GM23338 (cell line): ENCODE results near the gene HOXA11. TPM values are rescaled to one million over a fixed set of nuclear protein-coding genes. Genes with fewer than 3 reads are reported as not detected.

Experiments used
- ATAC-seq: fragments of 200-7000 bp; cut with Tn5 transposase; 3 replicates; pipeline ENCODE4 v1.9.1; 2020
- DNase-seq: peaks from one replicate; pipeline ENCODE4 v3.0.0-alpha.2; 2015; ENCODE audit warnings: low spot score
- H2AFZ ChIP-seq: fragments of 200-600 bp; sonication (generic); 2 replicates; pipeline ENCODE4 v1.8.0; 2016; ENCODE audit warnings: antibody characterized with exemption, mild to moderate bottlenecking, moderate library complexity
- H3F3A ChIP-seq: fragments of 200-600 bp; sonication (generic); replicated peaks from 2 replicates; pipeline ENCODE4 v1.8.0; 2017; ENCODE audit warnings: antibody characterized with exemption, mixed run types, low read depth
- H3K27ac ChIP-seq: fragments of 200-600 bp; sonication (generic); 2 replicates; pipeline ENCODE4 v1.6.1; 2016; ENCODE audit warnings: low read depth
- H3K27me3 ChIP-seq: fragments of 200-600 bp; sonication (generic); 2 replicates; pipeline ENCODE4 v1.8.0; 2016; ENCODE audit warnings: mild to moderate bottlenecking, mixed run types, moderate library complexity; ENCODE audit not compliant: insufficient read depth
- H3K36me3 ChIP-seq: fragments of 200-600 bp; sonication (generic); 2 replicates; pipeline ENCODE4 v1.8.0; 2016; ENCODE audit warnings: mild to moderate bottlenecking; ENCODE audit not compliant: insufficient read depth
- H3K4me1 ChIP-seq: fragments of 200-600 bp; sonication (generic); 2 replicates; pipeline ENCODE4 v1.8.0; 2016; ENCODE audit warnings: mild to moderate bottlenecking, moderate library complexity; ENCODE audit not compliant: insufficient read depth
- H3K4me2 ChIP-seq: fragments of 200-600 bp; sonication (generic); 2 replicates; pipeline ENCODE4 v1.7.1; 2017; ENCODE audit warnings: mixed run types
- H3K4me3 ChIP-seq: fragments of 200-600 bp; sonication (generic); 2 replicates; pipeline ENCODE4 v1.6.1; 2016; ENCODE audit warnings: mixed run types
- H3K79me2 ChIP-seq: fragments of 200-600 bp; sonication (generic); replicated peaks from 2 replicates; pipeline ENCODE4 v1.8.0; 2017; ENCODE audit warnings: mild to moderate bottlenecking; ENCODE audit not compliant: insufficient read depth
- H3K9me2 ChIP-seq: fragments of 200-600 bp; sonication (generic); 2 replicates; pipeline ENCODE4 v1.8.0; 2017; ENCODE audit not compliant: insufficient read depth
- H4K20me1 ChIP-seq: fragments of 200-600 bp; sonication (generic); replicated peaks from 2 replicates; pipeline ENCODE4 v1.8.0; 2017; ENCODE audit warnings: mild to moderate bottlenecking; ENCODE audit not compliant: insufficient read depth
- H3K27ac Mint-ChIP-seq: 2 replicates; pipeline ENCODE4 v1.8.0; 2020; ENCODE audit warnings: inconsistent platforms, mild to moderate bottlenecking, moderate library complexity, mixed read lengths
- H3K27me3 Mint-ChIP-seq: 3 replicates; pipeline ENCODE4 v1.8.0; 2022; ENCODE audit warnings: low read depth, mild to moderate bottlenecking, moderate library complexity, mixed read lengths, inconsistent platforms; ENCODE audit not compliant: insufficient read depth, poor library complexity
- H3K36me3 Mint-ChIP-seq: 3 replicates; pipeline ENCODE4 v1.8.0; 2021; ENCODE audit warnings: low read depth, mild to moderate bottlenecking, inconsistent platforms, moderate library complexity, mixed read lengths
- H3K4me1 Mint-ChIP-seq: 3 replicates; pipeline ENCODE4 v1.8.0; 2020; ENCODE audit warnings: mild to moderate bottlenecking, inconsistent platforms, mixed read lengths
- H3K4me3 Mint-ChIP-seq: 3 replicates; pipeline ENCODE4 v1.8.0; 2021; ENCODE audit warnings: moderate library complexity, mild to moderate bottlenecking, inconsistent platforms, mixed read lengths
- H3K9me3 Mint-ChIP-seq: 3 replicates; pipeline ENCODE4 v1.8.0; 2020; ENCODE audit warnings: moderate library complexity, mild to moderate bottlenecking, inconsistent platforms, mixed read lengths
- ETS1 ChIP-seq: IDR thresholded peaks from 2 replicates; pipeline ENCODE4 v1.6.1; 2016; ENCODE audit warnings: antibody characterized with exemption
- EZH2 ChIP-seq: fragments of 200-600 bp; sonication (generic); IDR thresholded peaks from one replicate; pipeline ENCODE4 v1.8.0; 2017; ENCODE audit warnings: antibody characterized with exemption, mild to moderate bottlenecking, low read depth; ENCODE audit not compliant: unreplicated experiment
- EZH2phosphoT487 ChIP-seq: fragments of 200-600 bp; sonication (generic); IDR thresholded peaks from one replicate; pipeline ENCODE4 v1.8.1; 2018; ENCODE audit warnings: antibody characterized with exemption; ENCODE audit not compliant: unreplicated experiment
- JUNB ChIP-seq: IDR thresholded peaks from one replicate; pipeline ENCODE4 v1.6.1; 2016; ENCODE audit warnings: antibody characterized with exemption; ENCODE audit not compliant: unreplicated experiment
- POLR2AphosphoS5 ChIP-seq: IDR thresholded peaks from 2 replicates; pipeline ENCODE4 v1.6.1; 2016; ENCODE audit warnings: antibody characterized with exemption, low read depth
- ZNF114 ChIP-seq: fragments of 250-450 bp; sonication (Bioruptor Pico); IDR thresholded peaks from 2 replicates; pipeline ENCODE4 v1.5.0; 2020; ENCODE audit warnings: mild to moderate bottlenecking, moderate library complexity
- ZNF331 ChIP-seq: fragments of 250-450 bp; sonication (Bioruptor Pico); IDR thresholded peaks from 2 replicates; pipeline ENCODE4 v1.5.0; 2020; ENCODE audit warnings: low read depth, mild to moderate bottlenecking, moderate library complexity
- polyA plus RNA-seq: library from polyadenylated mRNA; unstranded; fragments of >200 nt; fragmentation: Nextera tagmentation; extraction: Ambion mirVana; gene quantifications from 2 replicates; pipeline ENCODE4 v1.2.1, GENCODE V29; 2016
- total RNA-seq: library from RNA; depleted of rRNA; stranded (reverse); fragments of >200 nt; shearing (Covaris generic); gene quantifications from 2 replicates; pipeline ENCODE4 v1.2.3, GENCODE V29; 2014

HOXA11 gene
- total and polyA plus RNA-seq, 2 experiments from 2014 or later: not detected

- Histone ChIP-seq H4K20me1 (peaks cover 65% of the 10 kb centered on the region), H3F3A (peaks cover 54% of the 10 kb centered on the region), H3K36me3 (no peaks in the 10 kb centered on the region), H3K9me2 (no peaks in the 10 kb centered on the region), H3K4me2 (peak overlapping the region; percentile 65; the same call in 1 of the 2 replicates), H3K79me2 (no peaks in the 10 kb centered on the region), H3K27me3 (peaks cover 98% of the 10 kb centered on the region), H2AFZ (no peak overlapping the region), H3K27ac (no peak overlapping the region), H3K4me3 (peak overlapping the region; percentile 30), H3K4me1 (peaks cover 25% of the 10 kb centered on the region; the same call in 1 of the 2 replicates)
- no peaks in the 10 kb centered on the region; the same call in 2 of the 3 replicates for H3K9me3 Mint-ChIP-seq
- H3K27me3 Mint-ChIP-seq: peaks cover 95% of the 10 kb centered on the region
- H3K4me1 Mint-ChIP-seq: peaks cover 23% of the 10 kb centered on the region
- H3K4me3 Mint-ChIP-seq: peak overlapping the region; percentile 44; the same call in 1 of the 3 replicates
- ATAC-seq (no peak), DNase-seq (no peak)
- no peaks in the 10 kb centered on the region for H3K36me3 Mint-ChIP-seq
- TF ChIP-seq EZH2phosphoT487 (peak; percentile 89), EZH2 (peak; percentile 93), JUNB (no peak)
- no peak overlapping the region for H3K27ac Mint-ChIP-seq
Measured at GRCh38 chr7:27202018-27202861, 17.2 kb upstream of the HOXA11 start.

- Histone ChIP-seq H3K4me3 (peak overlapping the region; percentile 30; the same call in 1 of the 2 replicates), H3K27me3 (peaks cover 98% of the 10 kb centered on the region), H3K9me2 (no peaks in the 10 kb centered on the region), H3F3A (peaks cover 53% of the 10 kb centered on the region), H3K4me1 (peaks cover 25% of the 10 kb centered on the region; the same call in 1 of the 2 replicates), H3K36me3 (no peaks in the 10 kb centered on the region), H3K4me2 (no peak overlapping the region), H2AFZ (no peak overlapping the region), H3K27ac (no peak overlapping the region), H3K79me2 (no peaks in the 10 kb centered on the region), H4K20me1 (peaks cover 64% of the 10 kb centered on the region)
- H3K36me3 Mint-ChIP-seq: no peaks in the 10 kb centered on the region
- no peak overlapping the region for H3K27ac Mint-ChIP-seq
- H3K27me3 Mint-ChIP-seq: peaks cover 95% of the 10 kb centered on the region
- TF ChIP-seq ZNF331 (CRISPR knock-in tag) (no peak), POLR2AphosphoS5 (no peak), ETS1 (no peak), ZNF114 (CRISPR knock-in tag) (no peak)
- 0 out of 3 replicates have a peak overlapping the region, but pooled peaks have one; percentile 44 for H3K4me3 Mint-ChIP-seq
- ATAC-seq (no peak), DNase-seq (no peak)
- no peaks in the 10 kb centered on the region; the same call in 2 of the 3 replicates for H3K9me3 Mint-ChIP-seq
- H3K4me1 Mint-ChIP-seq: peaks cover 23% of the 10 kb centered on the region
Measured at GRCh38 chr7:27201580-27202017, 16.6 kb upstream of the HOXA11 start.
